Measurements from ENCODE around the gene CNTN4.

Gene CNTN4

DNA sequence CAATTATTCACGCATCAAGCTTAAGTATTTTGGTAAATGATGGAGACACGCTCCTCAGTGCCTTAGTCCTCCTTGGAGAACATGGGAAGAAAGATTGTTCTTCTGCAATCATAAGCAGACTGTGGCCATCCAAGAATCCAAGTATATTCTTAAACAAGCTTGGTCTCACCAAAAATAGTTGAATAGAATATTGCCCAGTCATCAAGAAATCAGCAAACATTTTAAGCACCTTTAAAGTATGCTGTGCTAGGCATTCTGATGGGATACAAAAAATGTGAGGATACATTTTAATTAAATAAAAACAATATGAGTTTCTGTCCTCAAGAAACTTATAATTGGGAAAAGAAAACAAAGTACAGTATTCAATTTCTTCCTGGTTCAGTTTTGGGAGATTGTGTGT is 445.5 kb downstream of the CNTN4 start:
- Histone ChIP-seq H3K27me3 (ENCODE audit: low read depth, low read length) (no peaks in the 10 kb centered on the region), H2AFZ (ENCODE audit: low read depth, low read length) (no peak overlapping the region), H3K4me1 (ENCODE audit: low read length) (no peaks in the 10 kb centered on the region), H3K4me3 (ENCODE audit: low read length) (no peak overlapping the region), H3K4me2 (ENCODE audit: low read length) (no peak overlapping the region), H3K79me2 (ENCODE audit: low read length) (no peaks in the 10 kb centered on the region), H3K36me3 (replicated peaks; ENCODE audit: low read depth, low read length) (no peaks in the 10 kb centered on the region), H3K27ac (ENCODE audit: low read length) (no peak overlapping the region), H4K20me1 (ENCODE audit: insufficient read depth, low read length) (no peaks in the 10 kb centered on the region), H3K9ac (ENCODE audit: low read length) (no peak overlapping the region), H3K9me3 (ENCODE audit: insufficient read depth, low read length) (no peaks in the 10 kb centered on the region)
- TF ChIP-seq CTCF (IDR thresholded peaks at IDR 0.05; ENCODE audit: low read depth, low read length) = no peak
- no peak for TF ChIP-seq EZH2phosphoT487 (IDR thresholded peaks at IDR 0.05; ENCODE audit: low read depth)

DNA sequence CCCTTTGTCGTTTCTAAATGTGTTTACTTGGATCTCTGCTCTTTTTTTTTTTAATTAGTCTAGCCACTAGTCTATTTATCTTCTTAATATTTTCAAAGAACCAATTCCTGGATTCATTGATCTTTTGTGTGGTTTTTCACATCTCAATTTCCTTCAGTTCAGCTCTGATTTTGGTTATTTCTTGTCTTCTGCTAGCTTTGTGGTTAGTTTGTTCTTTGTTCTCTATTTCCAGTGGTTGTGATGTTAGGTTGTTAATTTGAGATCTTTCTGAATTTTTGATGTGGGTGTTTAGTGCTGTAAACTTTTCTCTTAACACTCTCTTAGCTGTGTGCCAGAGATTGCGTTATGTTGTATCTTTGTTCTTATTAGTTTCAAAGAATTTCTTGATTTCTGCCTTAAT is 446.1 kb downstream of the CNTN4 start:
- H3K36me3 ChIP-seq (replicated peaks; ENCODE audit: low read depth, low read length) = no peaks in the 10 kb centered on the region
- H3K79me2 ChIP-seq (ENCODE audit: low read length) = no peaks in the 10 kb centered on the region
- TF ChIP-seq EZH2phosphoT487 (IDR thresholded peaks at IDR 0.05; ENCODE audit: low read depth) (no peak), CTCF (IDR thresholded peaks at IDR 0.05; ENCODE audit: low read depth, low read length) (no peak)
- H3K4me3 ChIP-seq (ENCODE audit: low read length) = no peak overlapping the region
- H3K4me2 ChIP-seq (ENCODE audit: low read length) = no peak overlapping the region
- H3K27me3 ChIP-seq (ENCODE audit: low read depth, low read length) = no peaks in the 10 kb centered on the region
- no peaks in the 10 kb centered on the region for H4K20me1 ChIP-seq (ENCODE audit: insufficient read depth, low read length)
- no peak overlapping the region for H3K27ac ChIP-seq (ENCODE audit: low read length)
- H3K9ac ChIP-seq (ENCODE audit: low read length) = no peak overlapping the region
- no peak overlapping the region for H2AFZ ChIP-seq (ENCODE audit: low read depth, low read length)
- no peaks in the 10 kb centered on the region for H3K9me3 ChIP-seq (ENCODE audit: insufficient read depth, low read length)
- no peaks in the 10 kb centered on the region for H3K4me1 ChIP-seq (ENCODE audit: low read length)

GRCh38 chr3:2547049-2547448 is 448.4 kb downstream of the CNTN4 start:
- H3K79me2 ChIP-seq (ENCODE audit: low read length) = no peaks in the 10 kb centered on the region
- H3K4me3 ChIP-seq (ENCODE audit: low read length) = no peak overlapping the region
- H3K36me3 ChIP-seq (replicated peaks; ENCODE audit: low read depth, low read length) = no peaks in the 10 kb centered on the region
- TF ChIP-seq CTCF (IDR thresholded peaks at IDR 0.05; ENCODE audit: low read depth, low read length) (no peak), EZH2phosphoT487 (IDR thresholded peaks at IDR 0.05; ENCODE audit: low read depth) (no peak)
- H3K9me3 ChIP-seq (ENCODE audit: insufficient read depth, low read length) = no peaks in the 10 kb centered on the region
- H3K4me2 ChIP-seq (ENCODE audit: low read length) = no peak overlapping the region
- no peaks in the 10 kb centered on the region for H4K20me1 ChIP-seq (ENCODE audit: insufficient read depth, low read length)
- H3K4me1 ChIP-seq (ENCODE audit: low read length) = no peaks in the 10 kb centered on the region
- no peak overlapping the region for H3K9ac ChIP-seq (ENCODE audit: low read length)
- no peak overlapping the region for H3K27ac ChIP-seq (ENCODE audit: low read length)
- no peak overlapping the region for H2AFZ ChIP-seq (ENCODE audit: low read depth, low read length)
- H3K27me3 ChIP-seq (ENCODE audit: low read depth, low read length) = no peaks in the 10 kb centered on the region

DNA sequence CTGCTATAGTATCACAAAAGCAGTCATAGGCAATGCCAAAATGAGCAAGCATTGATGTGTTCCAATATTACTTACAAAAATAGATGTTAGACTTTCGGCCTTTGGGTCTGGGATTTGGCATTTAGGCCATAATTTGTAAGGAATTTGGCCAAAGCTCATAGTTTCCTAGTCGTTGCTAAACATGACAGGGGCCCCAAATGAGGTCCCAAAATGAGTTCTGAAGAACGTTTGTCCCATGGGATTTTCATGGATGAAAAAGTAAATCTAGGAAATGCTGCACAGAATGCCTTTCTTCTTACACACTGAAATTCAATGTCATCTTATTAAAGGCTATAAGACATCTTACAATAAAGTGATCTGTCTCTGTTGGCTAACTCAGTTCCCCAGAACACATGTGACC is 456.0 kb downstream of the CNTN4 start:
- Histone ChIP-seq H2AFZ (ENCODE audit: low read depth, low read length) (no peak overlapping the region), H3K4me1 (ENCODE audit: low read length) (no peaks in the 10 kb centered on the region), H3K27me3 (ENCODE audit: low read depth, low read length) (no peaks in the 10 kb centered on the region), H3K9me3 (ENCODE audit: insufficient read depth, low read length) (no peaks in the 10 kb centered on the region), H3K27ac (ENCODE audit: low read length) (no peak overlapping the region), H3K9ac (ENCODE audit: low read length) (no peak overlapping the region), H4K20me1 (ENCODE audit: insufficient read depth, low read length) (no peaks in the 10 kb centered on the region), H3K36me3 (replicated peaks; ENCODE audit: low read depth, low read length) (no peaks in the 10 kb centered on the region), H3K4me3 (ENCODE audit: low read length) (no peak overlapping the region), H3K79me2 (ENCODE audit: low read length) (no peaks in the 10 kb centered on the region), H3K4me2 (ENCODE audit: low read length) (no peak overlapping the region)
- TF ChIP-seq CTCF (IDR thresholded peaks at IDR 0.05; ENCODE audit: low read depth, low read length) = no peak
- TF ChIP-seq EZH2phosphoT487 (IDR thresholded peaks at IDR 0.05; ENCODE audit: low read depth) = no peak

All from OCI-LY3 (cell line).